Upper lobe of left lung (tissue), 4 donors: ENCODE results near the gene PDE11A.

Source experiments
- EP300 ChIP-seq, 4 donors: sonication (generic); formaldehyde crosslinking; IDR thresholded peaks; one replicate each; pipeline ENCODE4 v1.5.1; 2017; ENCODE audit warnings: antibody characterized with exemption in 4 of 4, control low read depth in 2 of 4
- POLR2A ChIP-seq, 4 donors: fragments of 450-650 bp; IDR thresholded peaks; one replicate each; pipeline ENCODE4 v1.5.1; 2016 to 2017; ENCODE audit warnings: antibody characterized with exemption in 4 of 4, mild to moderate bottlenecking in 2 of 4
- TF ChIP-seq, protein P1 (sequence below), 6 experiments: fragments of 450-650 bp in 4 of 6; fragments of 200-600 bp in 2 of 6; sonication (generic) in 2 of 6; IDR thresholded peaks; one replicate each; pipeline ENCODE4 v1.5.1; 2016 to 2019; ENCODE audit warnings: antibody characterized with exemption in 6 of 6

GRCh38 chr2:177612659-177613058 is 459.9 kb downstream of the PDE11A start:
- TF ChIP-seq POLR2A (IDR thresholded peaks at IDR 0.05) (no peak), EP300 (IDR thresholded peaks at IDR 0.05) (no peak)
- TF ChIP-seq, protein P1, sequence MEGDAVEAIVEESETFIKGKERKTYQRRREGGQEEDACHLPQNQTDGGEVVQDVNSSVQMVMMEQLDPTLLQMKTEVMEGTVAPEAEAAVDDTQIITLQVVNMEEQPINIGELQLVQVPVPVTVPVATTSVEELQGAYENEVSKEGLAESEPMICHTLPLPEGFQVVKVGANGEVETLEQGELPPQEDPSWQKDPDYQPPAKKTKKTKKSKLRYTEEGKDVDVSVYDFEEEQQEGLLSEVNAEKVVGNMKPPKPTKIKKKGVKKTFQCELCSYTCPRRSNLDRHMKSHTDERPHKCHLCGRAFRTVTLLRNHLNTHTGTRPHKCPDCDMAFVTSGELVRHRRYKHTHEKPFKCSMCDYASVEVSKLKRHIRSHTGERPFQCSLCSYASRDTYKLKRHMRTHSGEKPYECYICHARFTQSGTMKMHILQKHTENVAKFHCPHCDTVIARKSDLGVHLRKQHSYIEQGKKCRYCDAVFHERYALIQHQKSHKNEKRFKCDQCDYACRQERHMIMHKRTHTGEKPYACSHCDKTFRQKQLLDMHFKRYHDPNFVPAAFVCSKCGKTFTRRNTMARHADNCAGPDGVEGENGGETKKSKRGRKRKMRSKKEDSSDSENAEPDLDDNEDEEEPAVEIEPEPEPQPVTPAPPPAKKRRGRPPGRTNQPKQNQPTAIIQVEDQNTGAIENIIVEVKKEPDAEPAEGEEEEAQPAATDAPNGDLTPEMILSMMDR (IDR thresholded peaks at IDR 0.05): no peak
